Stomach smooth muscle (tissue), 2 donors: ENCODE data around the gene SMPDL3B.
A peak's percentile ranks its signal among the peaks of the same experiment; 100 is the strongest.

Experiments used
- H3K27ac ChIP-seq: one replicate; pipeline ENCODE4 v1.7.0; 2013; ENCODE audit warnings: mild to moderate bottlenecking, low read length, inconsistent platforms
- H3K27me3 ChIP-seq, 2 donors: one replicate each; pipeline ENCODE4 v1.7.0; 2013; ENCODE audit warnings: low read length in 2 of 2; ENCODE audit not compliant: insufficient read depth in 2 of 2, control insufficient read depth in 1 of 2
- H3K36me3 ChIP-seq, 2 donors: one replicate each; pipeline ENCODE4 v1.7.0; 2013; ENCODE audit warnings: low read length in 2 of 2; ENCODE audit not compliant: control insufficient read depth in 2 of 2, insufficient read depth in 2 of 2
- H3K4me1 ChIP-seq: one replicate; pipeline ENCODE4 v1.7.0; 2013; ENCODE audit warnings: low read length; ENCODE audit not compliant: control insufficient read depth, insufficient read depth
- H3K4me3 ChIP-seq, 2 donors: one replicate each; pipeline ENCODE4 v1.7.0; 2013; ENCODE audit warnings: low read length in 2 of 2
- H3K9ac ChIP-seq, 2 donors: one replicate each; pipeline ENCODE4 v1.7.0; 2013; ENCODE audit warnings: low read length in 2 of 2, mild to moderate bottlenecking in 1 of 2
- H3K9me3 ChIP-seq, 2 donors: one replicate each; pipeline ENCODE4 v1.7.0; 2013; ENCODE audit warnings: low read length in 2 of 2; ENCODE audit not compliant: control insufficient read depth in 2 of 2
- donor health status: healthy.
- donor health status: Pancreatic carcinoma.

The SMPDL3B gene, protein sequence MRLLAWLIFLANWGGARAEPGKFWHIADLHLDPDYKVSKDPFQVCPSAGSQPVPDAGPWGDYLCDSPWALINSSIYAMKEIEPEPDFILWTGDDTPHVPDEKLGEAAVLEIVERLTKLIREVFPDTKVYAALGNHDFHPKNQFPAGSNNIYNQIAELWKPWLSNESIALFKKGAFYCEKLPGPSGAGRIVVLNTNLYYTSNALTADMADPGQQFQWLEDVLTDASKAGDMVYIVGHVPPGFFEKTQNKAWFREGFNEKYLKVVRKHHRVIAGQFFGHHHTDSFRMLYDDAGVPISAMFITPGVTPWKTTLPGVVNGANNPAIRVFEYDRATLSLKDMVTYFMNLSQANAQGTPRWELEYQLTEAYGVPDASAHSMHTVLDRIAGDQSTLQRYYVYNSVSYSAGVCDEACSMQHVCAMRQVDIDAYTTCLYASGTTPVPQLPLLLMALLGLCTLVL

DNA sequence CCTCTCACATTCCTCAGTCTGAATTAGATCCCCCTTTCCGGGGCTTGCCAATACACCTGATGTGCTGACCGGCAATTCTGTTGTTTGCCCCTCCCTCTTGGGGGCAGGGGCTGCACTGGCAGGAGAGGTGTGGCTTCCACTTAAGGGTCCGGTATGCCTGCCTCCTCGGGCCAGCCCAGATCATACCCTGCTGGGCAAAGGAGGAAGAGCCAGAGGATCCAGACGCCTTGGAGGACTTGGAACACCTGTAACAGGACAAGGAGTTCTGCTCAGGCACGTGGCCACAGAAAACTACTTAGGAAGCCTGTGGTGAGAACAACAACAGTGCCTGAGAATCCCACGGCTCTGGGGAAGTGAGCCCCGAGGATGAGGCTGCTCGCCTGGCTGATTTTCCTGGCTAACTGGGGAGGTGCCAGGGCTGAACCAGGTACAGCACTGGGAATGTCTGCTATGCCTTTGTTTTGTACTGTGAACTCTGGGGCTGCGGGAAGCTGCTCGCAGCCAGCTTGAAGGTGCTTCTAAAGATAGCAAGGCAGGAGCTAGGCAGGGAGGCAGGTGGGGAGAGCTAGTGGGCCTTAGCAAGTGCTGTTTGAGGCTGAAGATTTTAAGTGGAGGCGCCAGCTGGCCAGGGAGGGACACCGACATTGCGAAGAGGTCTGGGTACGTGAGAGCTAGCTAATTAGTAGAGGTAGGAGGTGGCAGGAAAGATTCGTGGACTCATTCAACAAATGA, at the start of gene SMPDL3B:
Gene SMPDL3B, plus strand, starts transcription at position 183 of the 732 bp plus-strand sequence. Its CDS starts 184 bp downstream, at position 367.
- Histone ChIP-seq H3K36me3 (no peaks in the 10 kb centered on the region), H3K9me3 (no peaks in the 10 kb centered on the region), H3K27me3 (peaks cover 6 to 22% of the 10 kb centered on the region in 2 donors), H3K4me3 (peak within 1 kb of the TSS in 1 of 2 donors; percentile 15), H3K4me1 (peaks cover 3% of the 10 kb centered on the region), H3K9ac (no peak within 1 kb of the TSS), H3K27ac (no peak within 1 kb of the TSS)

DNA sequence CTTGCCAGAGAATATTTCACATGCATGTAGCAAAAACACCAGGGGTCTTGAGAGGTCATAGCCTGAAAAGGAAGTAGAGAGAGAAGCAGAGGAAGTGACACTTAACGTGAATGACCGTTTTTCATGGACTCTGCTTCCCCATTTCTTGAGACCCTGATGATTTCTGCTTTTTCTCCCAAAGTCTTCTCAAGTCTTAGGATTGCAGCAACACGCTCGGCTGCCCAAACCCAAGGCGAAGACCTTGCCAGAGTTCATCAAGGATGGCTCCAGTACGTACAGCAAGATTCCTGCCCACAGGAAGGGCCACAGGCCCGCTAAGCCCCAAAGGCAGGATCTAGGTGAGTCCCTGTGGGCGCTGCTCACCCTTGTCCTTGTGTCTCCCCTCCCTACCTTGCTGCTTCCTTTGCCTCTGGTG, 49.7 kb upstream of the SMPDL3B start:
- Histone ChIP-seq H3K36me3 (peaks cover 0 to 11% of the 10 kb centered on the region in 2 donors), H3K9me3 (no peaks in the 10 kb centered on the region), H3K9ac (no peak overlapping the region), H3K4me1 (peaks cover 2% of the 10 kb centered on the region), H3K27me3 (no peaks in the 10 kb centered on the region), H3K27ac (no peak overlapping the region), H3K4me3 (no peak overlapping the region)

- Histone ChIP-seq H3K36me3 (peaks cover 0 to 11% of the 10 kb centered on the region in 2 donors), H3K27ac (no peak overlapping the region), H3K9me3 (no peaks in the 10 kb centered on the region), H3K27me3 (no peaks in the 10 kb centered on the region), H3K4me3 (no peak overlapping the region), H3K9ac (no peak overlapping the region), H3K4me1 (peaks cover 2% of the 10 kb centered on the region)
Measured at GRCh38 chr1:27885621-27886352, 49.0 kb upstream of the SMPDL3B start.

GRCh38 chr1:27886353-27886679, 48.5 kb upstream of the SMPDL3B start:
- Histone ChIP-seq H3K27ac (no peak overlapping the region), H3K4me1 (peaks cover 2% of the 10 kb centered on the region), H3K9ac (no peak overlapping the region), H3K4me3 (no peak overlapping the region), H3K27me3 (no peaks in the 10 kb centered on the region), H3K36me3 (peaks cover 0 to 11% of the 10 kb centered on the region in 2 donors), H3K9me3 (no peaks in the 10 kb centered on the region)

DNA sequence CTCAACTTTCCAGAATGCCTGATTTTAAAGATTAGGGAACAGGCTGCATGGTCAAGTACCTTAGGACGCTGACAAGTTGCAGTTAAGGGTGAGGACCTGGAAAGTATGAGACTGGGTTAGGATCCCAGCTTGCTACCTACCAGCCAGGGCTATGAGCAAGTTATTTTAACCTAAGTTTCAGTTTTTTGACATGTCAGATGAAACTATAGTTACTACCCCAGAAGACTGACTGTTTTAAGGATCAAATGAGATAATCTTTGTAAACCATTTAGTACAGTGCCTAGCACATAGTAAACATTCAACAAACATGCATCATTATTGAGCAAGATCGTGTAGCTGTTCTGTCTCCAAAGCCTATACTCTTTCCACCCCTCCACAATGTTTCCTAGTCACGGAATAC, 48.1 kb upstream of the SMPDL3B start:
- no peak overlapping the region for H3K9ac ChIP-seq
- H3K27ac ChIP-seq = no peak overlapping the region
- H3K9me3 ChIP-seq = no peaks in the 10 kb centered on the region
- H3K36me3 ChIP-seq = peaks cover 3 to 13% of the 10 kb centered on the region in 2 donors
- no peaks in the 10 kb centered on the region for H3K27me3 ChIP-seq
- H3K4me3 ChIP-seq = no peak overlapping the region
- H3K4me1 ChIP-seq = peaks cover 2% of the 10 kb centered on the region

- H3K4me3 ChIP-seq = no peak overlapping the region
- peaks cover 8 to 18% of the 10 kb centered on the region in 2 donors for H3K36me3 ChIP-seq
- H3K9ac ChIP-seq = no peak overlapping the region
- peaks cover 2% of the 10 kb centered on the region for H3K4me1 ChIP-seq
- H3K9me3 ChIP-seq = no peaks in the 10 kb centered on the region
- no peak overlapping the region for H3K27ac ChIP-seq
- H3K27me3 ChIP-seq = no peaks in the 10 kb centered on the region
Measured at GRCh38 chr1:27887215-27888021, 47.4 kb upstream of the SMPDL3B start.

- Histone ChIP-seq H3K9ac (no peak overlapping the region), H3K36me3 (peaks cover 26 to 35% of the 10 kb centered on the region in 2 donors), H3K4me1 (no peaks in the 10 kb centered on the region), H3K27ac (no peak overlapping the region), H3K9me3 (no peaks in the 10 kb centered on the region), H3K4me3 (no peak overlapping the region), H3K27me3 (no peaks in the 10 kb centered on the region)
Measured at GRCh38 chr1:27889506-27889905, 45.3 kb upstream of the SMPDL3B start.

GRCh38 chr1:27891196-27891889, 43.5 kb upstream of the SMPDL3B start:
- H3K4me3 ChIP-seq = no peak overlapping the region
- H3K27ac ChIP-seq = no peak overlapping the region
- H3K9ac ChIP-seq = no peak overlapping the region
- no peaks in the 10 kb centered on the region for H3K4me1 ChIP-seq
- peaks cover 35 to 45% of the 10 kb centered on the region in 2 donors for H3K36me3 ChIP-seq
- no peaks in the 10 kb centered on the region for H3K27me3 ChIP-seq
- no peaks in the 10 kb centered on the region for H3K9me3 ChIP-seq

DNA sequence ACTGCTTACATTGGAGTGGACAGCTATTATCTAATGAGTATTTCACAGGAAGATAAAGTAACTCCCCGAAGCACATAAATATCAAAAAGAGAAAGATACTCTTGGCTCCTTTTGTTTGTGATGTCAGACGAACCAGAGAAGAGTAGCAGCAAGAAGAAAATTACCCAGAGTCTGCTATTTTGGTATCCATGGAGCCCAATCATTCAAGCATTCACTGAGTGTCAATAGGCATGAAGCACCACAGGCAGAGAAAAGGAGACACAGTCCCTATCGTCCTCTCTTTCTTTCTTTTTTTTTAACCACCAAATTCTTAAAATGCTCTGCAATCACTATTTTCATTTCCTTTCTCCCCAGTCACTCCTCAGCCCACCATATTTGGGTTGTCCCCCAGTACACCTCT, 40.3 kb upstream of the SMPDL3B start:
- peaks cover 35 to 45% of the 10 kb centered on the region in 2 donors for H3K36me3 ChIP-seq
- H3K9me3 ChIP-seq = no peaks in the 10 kb centered on the region
- no peaks in the 10 kb centered on the region for H3K4me1 ChIP-seq
- no peaks in the 10 kb centered on the region for H3K27me3 ChIP-seq
- no peak overlapping the region for H3K4me3 ChIP-seq
- no peak overlapping the region for H3K9ac ChIP-seq
- no peak overlapping the region for H3K27ac ChIP-seq
